ENCODE measurements around the gene DUOX1. TPM values are rescaled to one million over a fixed set of nuclear protein-coding genes. Genes with fewer than 3 reads are reported as not detected.

The DUOX1 gene
- total and polyA plus RNA-seq, 9 of the 15 experiments (the other 6 are each of a cell fraction or from before 2014, with no cell fraction given), result 0.01 to 0.22 (median 0.01) TPM; not detected in 6

- no peak for TF ChIP-seq TAF1 (IDR thresholded peaks at IDR 0.05; ENCODE audit: control insufficient read depth, extremely low read depth, insufficient read depth, low read length, severe bottlenecking)
- TF ChIP-seq BRF2 (IDR thresholded peaks at IDR 0.05; ENCODE audit: borderline replicate concordance, insufficient read depth, insufficient read length), result no peak
- TF ChIP-seq SREBF2 (CRISPR knock-in tag; IDR thresholded peaks at IDR 0.05), result no peak
- TF ChIP-seq EZH2 (IDR thresholded peaks at IDR 0.05; ENCODE audit: borderline replicate concordance, low read depth, low read length), result no peak
- no peak for TF ChIP-seq ZBTB33 (CRISPR knock-in tag; IDR thresholded peaks at IDR 0.05)
- no peak for TF ChIP-seq ZNF175 (CRISPR knock-in tag; IDR thresholded peaks at IDR 0.05; ENCODE audit: low read depth)
- no peak for TF ChIP-seq HBP1 (CRISPR knock-in tag; IDR thresholded peaks at IDR 0.05)
- no peak for TF ChIP-seq NR2C1 (IDR thresholded peaks at IDR 0.05)
- no peak for TF ChIP-seq NR2C1 (tag; IDR thresholded peaks at IDR 0.05)
- TF ChIP-seq, protein P1, sequence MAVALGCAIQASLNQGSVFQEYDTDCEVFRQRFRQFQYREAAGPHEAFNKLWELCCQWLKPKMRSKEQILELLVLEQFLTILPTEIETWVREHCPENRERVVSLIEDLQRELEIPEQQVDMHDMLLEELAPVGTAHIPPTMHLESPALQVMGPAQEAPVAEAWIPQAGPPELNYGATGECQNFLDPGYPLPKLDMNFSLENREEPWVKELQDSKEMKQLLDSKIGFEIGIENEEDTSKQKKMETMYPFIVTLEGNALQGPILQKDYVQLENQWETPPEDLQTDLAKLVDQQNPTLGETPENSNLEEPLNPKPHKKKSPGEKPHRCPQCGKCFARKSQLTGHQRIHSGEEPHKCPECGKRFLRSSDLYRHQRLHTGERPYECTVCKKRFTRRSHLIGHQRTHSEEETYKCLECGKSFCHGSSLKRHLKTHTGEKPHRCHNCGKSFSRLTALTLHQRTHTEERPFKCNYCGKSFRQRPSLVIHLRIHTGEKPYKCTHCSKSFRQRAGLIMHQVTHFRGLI (CRISPR knock-in tag; IDR thresholded peaks at IDR 0.05), result no peak
Observed at GRCh38 chr15:45200799-45201556, 71.2 kb downstream of the DUOX1 start (continued).
